Ovary (tissue), 9 donors: ENCODE measurements around the gene COPA. TPM values are rescaled to one million over a fixed set of nuclear protein-coding genes. Genes with fewer than 3 reads are reported as not detected.

Experiments used
- DNase-seq, 5 donors: peaks; one replicate each; pipeline ENCODE4 v3.0.0-alpha.2; 2019 to 2020
- H3K27ac ChIP-seq, 2 donors: fragments of 200-600 bp; one replicate each; pipeline versions ENCODE4 v1.5.1 to v1.8.0; 2019 to 2022
- H3K27me3 ChIP-seq: fragments of 200-600 bp; one replicate; pipeline ENCODE4 v1.8.0; 2022
- H3K36me3 ChIP-seq: fragments of 200-600 bp; sonication (generic); one replicate; pipeline ENCODE4 v1.5.1; 2019
- H3K4me1 ChIP-seq: one replicate; pipeline ENCODE4 v1.8.1; 2013; ENCODE audit warnings: mild to moderate bottlenecking, moderate library complexity; ENCODE audit not compliant: insufficient read depth
- H3K4me3 ChIP-seq: fragments of 200-600 bp; sonication (generic); one replicate; pipeline ENCODE4 v1.5.1; 2017
- H3K9me3 ChIP-seq, 2 donors: fragments of 200-600 bp in 1 of 2; sonication (generic) in 1 of 2; one replicate each; pipeline versions ENCODE4 v1.5.1 to v1.8.1; 2013 to 2019; ENCODE audit warnings: mild to moderate bottlenecking in 1 of 2, moderate library complexity in 1 of 2
- EP300 ChIP-seq: sonication (generic); formaldehyde crosslinking; IDR thresholded peaks from one replicate; pipeline ENCODE4 v1.6.1; 2017; ENCODE audit warnings: antibody characterized with exemption
- POLR2A ChIP-seq: fragments of 450-650 bp; IDR thresholded peaks from one replicate; pipeline ENCODE4 v1.6.1; 2017; ENCODE audit warnings: antibody characterized with exemption, mild to moderate bottlenecking, moderate library complexity
- WGBS, 3 donors: extraction: QIAGEN DNeasy Blood & Tissue Kit in 1 of 3; methylation state at CpG; one replicate each; pipeline versions ENCODE4 v1.1.5 to v1.1.7; 2013 to 2017; 5-methylcytosine and 5-hydroxymethylcytosine counted together
- intact Hi-C, 4 donors: fragments of 100-400 bp; cut with DNase I; formaldehyde crosslinking; loops; one replicate each; pipeline versions ENCODE4 v1.11.0 to v1.15.1; 2022 to 2023
- polyA plus RNA-seq, 2 donors: library from polyadenylated mRNA; stranded (reverse); fragments of 200-250 nt in 1 of 2; fragments of 350-450 nt in 1 of 2; fragmentation: Illumina TruSeq in 1 of 2; extraction: RNeasy Lipid Tissue Mini Kit (QIAGEN cat#74804) in 1 of 2; gene quantifications; one replicate each; pipeline ENCODE4 v1.2.3, GENCODE V29; 2013 to 2014
- total RNA-seq, 7 donors: library from RNA; depleted of rRNA in 2 of 7; stranded (reverse); fragments of >200 nt in 2 of 7; fragmentation: NEBNext Ultra II Directional in 3 of 7; extraction: Animal tissue kit (Norgen Biotek cat#: 25700) in 3 of 7; gene quantifications; one replicate each; pipeline versions ENCODE4 v1.1.0 to v1.2.4, GENCODE V29; 2016 to 2023
- TF ChIP-seq, protein P1 (sequence below), 3 donors: fragments of 450-650 bp in 2 of 3; fragments of 200-600 bp in 1 of 3; IDR thresholded peaks; one replicate each; pipeline versions ENCODE4 v1.5.1 to v1.8.0; 2016 to 2022; ENCODE audit warnings: antibody characterized with exemption in 3 of 3, mild to moderate bottlenecking in 1 of 3
- donor health status: DM: no; HTN: no; CAD: no; lungs with moderate emphysema.
- donor health status: DM: no; HTN: no; CAD: no.
- donor health status: Bipolar disorder and iron deficiency.
- donor health status: DM: yes; HTN: yes; CAD: no.
- donor health status: DM: no; HTN: no; CAD: no.
- donor health status: DM: yes; HTN: yes; CAD: no.

The COPA gene
- total and polyA plus RNA-seq, 9 donors: 63.7 to 163 (median 123) TPM

DNA sequence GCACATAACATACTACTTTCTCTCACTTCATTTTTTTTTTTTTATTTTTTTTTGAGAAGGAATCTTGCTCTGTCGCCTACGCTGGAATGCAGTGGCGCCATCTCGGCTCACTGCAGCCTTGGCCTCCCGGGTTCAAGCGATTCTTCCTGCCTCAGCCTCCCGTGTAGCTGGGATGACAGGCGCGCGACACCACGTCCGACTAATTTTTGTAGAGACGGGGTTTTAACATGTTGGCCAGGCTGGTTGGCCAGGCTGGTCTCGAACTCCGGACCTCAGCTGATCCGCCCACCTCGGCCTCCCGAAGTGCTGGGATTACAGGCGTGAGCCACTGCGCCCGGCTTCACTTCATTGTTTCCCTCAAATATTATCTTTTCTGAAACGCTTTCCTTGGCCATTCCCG is 57.5 kb downstream of the COPA start:
- intact Hi-C loops: loop anchor here in 1 of 4 donors (10.0 kb wide), 1 partner anchor 869 kb away; the partner anchor contains the start of genes UFC1 and USP21
- TF ChIP-seq POLR2A: no peak
- no peak for TF ChIP-seq EP300
- TF ChIP-seq, protein P1, sequence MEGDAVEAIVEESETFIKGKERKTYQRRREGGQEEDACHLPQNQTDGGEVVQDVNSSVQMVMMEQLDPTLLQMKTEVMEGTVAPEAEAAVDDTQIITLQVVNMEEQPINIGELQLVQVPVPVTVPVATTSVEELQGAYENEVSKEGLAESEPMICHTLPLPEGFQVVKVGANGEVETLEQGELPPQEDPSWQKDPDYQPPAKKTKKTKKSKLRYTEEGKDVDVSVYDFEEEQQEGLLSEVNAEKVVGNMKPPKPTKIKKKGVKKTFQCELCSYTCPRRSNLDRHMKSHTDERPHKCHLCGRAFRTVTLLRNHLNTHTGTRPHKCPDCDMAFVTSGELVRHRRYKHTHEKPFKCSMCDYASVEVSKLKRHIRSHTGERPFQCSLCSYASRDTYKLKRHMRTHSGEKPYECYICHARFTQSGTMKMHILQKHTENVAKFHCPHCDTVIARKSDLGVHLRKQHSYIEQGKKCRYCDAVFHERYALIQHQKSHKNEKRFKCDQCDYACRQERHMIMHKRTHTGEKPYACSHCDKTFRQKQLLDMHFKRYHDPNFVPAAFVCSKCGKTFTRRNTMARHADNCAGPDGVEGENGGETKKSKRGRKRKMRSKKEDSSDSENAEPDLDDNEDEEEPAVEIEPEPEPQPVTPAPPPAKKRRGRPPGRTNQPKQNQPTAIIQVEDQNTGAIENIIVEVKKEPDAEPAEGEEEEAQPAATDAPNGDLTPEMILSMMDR (IDR thresholded peaks at IDR 0.05): no peak
- H3K27me3 ChIP-seq: no peaks in the 10 kb centered on the region
- DNase-seq: peak in 3 of 5 donors; percentile 28 to 44 (median 31)
- peak overlapping the region; percentile 82 for H3K4me3 ChIP-seq
- no peaks in the 10 kb centered on the region for H3K36me3 ChIP-seq
- H3K4me1 ChIP-seq: peaks cover 7% of the 10 kb centered on the region
- H3K27ac ChIP-seq: no peak overlapping the region
- WGBS, 3 donors: 50 to 54% (median 50%) methylated on average over 23 of the region's 23 CpGs
- H3K9me3 ChIP-seq: no peaks in the 10 kb centered on the region

DNA sequence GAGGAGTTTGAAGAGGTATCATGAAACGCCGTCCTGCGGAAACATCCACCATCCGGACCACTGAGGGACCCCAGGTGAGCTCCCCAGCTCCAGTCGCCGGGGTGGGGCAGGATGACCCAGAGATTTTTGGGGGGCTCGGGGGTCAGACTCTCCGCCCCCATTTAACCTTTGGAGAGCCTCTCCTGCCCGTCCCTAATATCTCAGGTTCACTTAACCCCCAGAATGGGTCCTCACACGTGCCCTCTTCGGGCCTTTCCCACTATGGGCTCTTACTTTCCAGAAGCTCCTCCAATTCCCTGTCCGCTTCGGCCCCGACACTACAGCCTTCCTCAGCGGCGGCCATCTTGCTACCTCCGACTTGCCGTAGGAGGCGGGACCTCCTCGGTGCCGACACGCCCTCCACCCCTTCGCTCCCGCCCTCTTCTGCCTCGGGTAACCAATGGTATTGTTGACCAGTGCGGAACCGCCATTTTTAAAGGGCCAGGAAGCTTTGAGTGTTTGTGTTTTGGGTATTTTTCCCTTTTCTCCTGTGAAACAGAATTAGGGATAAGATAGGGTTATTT is 58.2 kb downstream of the COPA start, which contains the start of gene PEX19:
Gene PEX19 (minus strand): TSS at position 352 of the 563 bp plus-strand sequence. CDS start 9 bp downstream, at position 343.
- intact Hi-C loops: loop anchor here in 1 of 4 donors (10.0 kb wide), 1 partner anchor 870 kb away; the partner anchor contains the start of genes UFC1 and USP21
- no peak for TF ChIP-seq EP300
- TF ChIP-seq, protein P1 (IDR thresholded peaks at IDR 0.05): no peak
- peak; percentile 76 for TF ChIP-seq POLR2A
- Histone ChIP-seq H3K27me3 (no peaks in the 10 kb centered on the region), H3K4me1 (peaks cover 7% of the 10 kb centered on the region), H3K36me3 (no peaks in the 10 kb centered on the region), H3K4me3 (peak within 1 kb of the TSS; percentile 82), H3K27ac (peak within 1 kb of the TSS; percentile 78 to 80), H3K9me3 (no peaks in the 10 kb centered on the region)
- WGBS, 3 donors: 0% methylated on average over 27 of the region's 27 CpGs
- DNase-seq: peak; percentile 90 to 96 (median 94)

DNA sequence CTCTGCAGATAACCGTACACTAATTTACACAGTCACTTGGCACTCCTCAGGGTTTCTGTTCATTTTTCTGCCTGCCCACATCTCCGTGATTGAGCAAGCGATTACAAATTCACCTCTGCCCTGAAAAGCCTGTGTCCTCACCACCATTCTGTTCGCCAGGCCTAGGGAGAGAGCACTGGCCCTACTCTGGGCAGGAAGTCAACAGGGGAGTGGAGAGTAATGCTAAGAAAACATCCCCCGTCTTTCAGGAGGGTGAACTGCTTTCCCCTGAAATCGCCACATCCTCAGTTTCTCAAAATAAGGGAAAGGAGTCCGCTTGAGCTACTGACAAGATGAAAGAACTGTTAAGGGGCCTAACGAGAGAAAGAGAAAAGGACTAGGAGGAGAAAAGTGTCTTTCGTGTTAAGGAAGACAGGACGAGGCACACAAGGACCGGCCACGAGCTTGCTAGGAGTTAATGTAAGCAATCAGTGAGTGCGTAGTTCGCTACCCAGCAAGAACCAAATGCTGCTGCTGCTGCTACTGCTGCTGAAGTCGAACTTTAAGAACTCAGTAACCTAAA is 58.7 kb downstream of the COPA start:
- peak overlapping the region; percentile 78 to 80 for H3K27ac ChIP-seq
- no peak for DNase-seq
- WGBS, 3 donors: 1% methylated on average over 15 of the region's 15 CpGs
- intact Hi-C loops: loop anchor here in 1 of 4 donors (10.0 kb wide), 1 partner anchor 870 kb away; the partner anchor contains the start of genes UFC1 and USP21
- TF ChIP-seq, protein P1 (IDR thresholded peaks at IDR 0.05): no peak
- TF ChIP-seq EP300: no peak
- no peak for TF ChIP-seq POLR2A
- no peaks in the 10 kb centered on the region for H3K27me3 ChIP-seq
- H3K4me3 ChIP-seq: peak overlapping the region; percentile 82
- peaks cover 7% of the 10 kb centered on the region for H3K4me1 ChIP-seq
- H3K36me3 ChIP-seq: no peaks in the 10 kb centered on the region
- H3K9me3 ChIP-seq: no peaks in the 10 kb centered on the region

DNA sequence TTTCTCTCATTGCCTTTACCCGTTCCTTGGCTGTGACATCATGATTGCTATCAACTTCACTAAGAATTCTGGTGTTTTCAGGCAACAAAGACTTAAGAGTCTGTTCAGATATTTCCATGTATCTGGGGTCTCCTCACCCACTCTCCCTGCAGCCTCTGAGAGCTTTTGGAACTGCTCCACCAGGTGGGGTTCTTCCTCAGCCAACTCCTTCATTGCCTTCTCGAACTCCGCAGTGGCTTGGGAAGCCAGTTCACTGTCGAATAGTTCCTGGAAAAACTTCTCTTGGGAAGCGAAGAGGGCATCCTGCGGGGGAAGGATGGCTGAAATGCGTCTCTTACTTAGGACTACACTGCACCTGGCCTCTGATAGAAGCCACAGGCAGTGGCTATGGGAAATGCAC is 60.2 kb downstream of the COPA start:
- Histone ChIP-seq H3K36me3 (no peaks in the 10 kb centered on the region), H3K9me3 (no peaks in the 10 kb centered on the region), H3K4me1 (peaks cover 7% of the 10 kb centered on the region), H3K4me3 (no peak overlapping the region), H3K27me3 (no peaks in the 10 kb centered on the region), H3K27ac (no peak overlapping the region)
- TF ChIP-seq, protein P1 (IDR thresholded peaks at IDR 0.05): no peak
- TF ChIP-seq POLR2A: no peak
- TF ChIP-seq EP300: no peak
- no peak for DNase-seq
- WGBS, 3 donors: 89 to 90% (median 90%) methylated on average over 7 of the region's 7 CpGs
- intact Hi-C loops: loop anchor here in 1 of 4 donors (10.0 kb wide), 1 partner anchor 872 kb away; the partner anchor contains the start of genes UFC1 and USP21
